HG03066 (cell line): Measurements from ENCODE around the gene CDH24.
A peak's percentile ranks its signal among the peaks of the same experiment; 100 is the strongest.

Experiments
- ATAC-seq: cut with Tn5 transposase; IDR thresholded peaks from one replicate; pipeline ENCODE4 v1.9.1; 2021; ENCODE audit warnings: low read depth; ENCODE audit not compliant: unreplicated experiment

Gene CDH24

GRCh38 chr14:23063601-23064000 is 6.3 kb upstream of the CDH24 start:
- ATAC-seq: no peak

GRCh38 chr14:23062002-23062401 is 4.7 kb upstream of the CDH24 start:
- ATAC-seq: no peak

GRCh38 chr14:23060536-23061260 is 3.4 kb upstream of the CDH24 start:
- ATAC-seq: no peak

- ATAC-seq: no peak
Observed at GRCh38 chr14:23058654-23059504, 1.6 kb upstream of the CDH24 start.

- peak; percentile 56 for ATAC-seq
Observed at GRCh38 chr14:23057757-23058653, 685 bp upstream of the CDH24 start.

- ATAC-seq: peak; percentile 43
Observed at GRCh38 chr14:23056145-23056955, 970 bp downstream of the CDH24 start.

- no peak for ATAC-seq
Observed at GRCh38 chr14:23055621-23056144, 1.6 kb downstream of the CDH24 start.

- ATAC-seq: no peak
Observed at GRCh38 chr14:23055147-23055550, 2.2 kb downstream of the CDH24 start.

GRCh38 chr14:23054000-23054811 is 3.1 kb downstream of the CDH24 start:
- no peak for ATAC-seq

- no peak for ATAC-seq
Observed at GRCh38 chr14:23053426-23053825, 3.9 kb downstream of the CDH24 start.

GRCh38 chr14:23052671-23053070 is 4.6 kb downstream of the CDH24 start:
- no peak for ATAC-seq

GRCh38 chr14:23052182-23052623 is 5.1 kb downstream of the CDH24 start:
- ATAC-seq: no peak

- no peak for ATAC-seq
Observed at GRCh38 chr14:23051141-23052057, 5.9 kb downstream of the CDH24 start.

- no peak for ATAC-seq
Observed at GRCh38 chr14:23049011-23049410, 8.3 kb downstream of the CDH24 start.

- ATAC-seq: no peak
Observed at GRCh38 chr14:23047751-23048693, 9.3 kb downstream of the CDH24 start.

GRCh38 chr14:23047034-23047634 is 10.2 kb downstream of the CDH24 start:
- no peak for ATAC-seq
